ENCODE measurements around the gene DFFA. TPM values are rescaled to one million over a fixed set of nuclear protein-coding genes. Genes with fewer than 3 reads are reported as not detected.
"Not testable (repeated sequence)": the region's sequence is repeated elsewhere in the genome, so short reads cannot be mapped to it uniquely, and the experiment has no call there.

DFFA gene
- total and polyA plus RNA-seq, 9 of the 15 experiments (the other 6 are each of a cell fraction or from before 2014, with no cell fraction given), result 39.6 to 74.8 (median 59.2) TPM

DNA sequence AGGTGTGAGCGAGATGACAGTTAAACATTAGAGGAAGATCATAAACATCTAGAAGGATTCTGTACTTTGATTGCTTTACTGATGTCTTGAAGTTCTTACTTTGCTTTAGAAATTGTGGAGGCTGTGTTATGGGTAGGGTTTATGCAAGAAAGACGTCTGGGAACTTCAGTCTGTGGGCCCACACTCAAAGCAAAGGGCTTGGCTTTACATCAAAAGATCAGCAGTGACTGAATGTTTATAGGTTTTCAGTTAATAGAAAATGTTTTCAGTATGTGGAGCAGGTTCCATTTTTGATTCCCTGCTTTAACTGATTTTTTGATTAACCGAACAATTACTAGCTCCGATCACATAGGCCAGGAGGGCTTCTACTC, 34.3 kb upstream of the DFFA start:
- Histone ChIP-seq H3K9ac (ENCODE audit: insufficient read depth in 1 of 2, low read depth in 2 of 2, low read length in 2 of 2) (no peak overlapping the region), H3K9me3 (replicated peaks; ENCODE audit: control insufficient read depth, insufficient read depth, low read depth, low read length) (no peaks in the 10 kb centered on the region), H3K4me1 (replicated peaks in 1 of 2; ENCODE audit: control insufficient read depth in 2 of 2, insufficient read depth in 2 of 2, low read length in 2 of 2) (peaks cover 20 to 24% of the 10 kb centered on the region in 2 experiments), H2AFZ (ENCODE audit: low read depth, low read length) (no peak overlapping the region), H3K79me2 (ENCODE audit: control insufficient read depth, insufficient read depth, low read length) (peaks cover 71% of the 10 kb centered on the region), H3K27ac (ENCODE audit: extremely low read depth, low read depth, low read length) (no peak overlapping the region), H4K20me1 (replicated peaks; ENCODE audit: control insufficient read depth, insufficient read depth, low read length) (peaks cover 38% of the 10 kb centered on the region), H3K4me3 (no peak overlapping the region), H3K9me1 (ENCODE audit: control insufficient read depth, insufficient read depth, low read length) (peaks cover 10% of the 10 kb centered on the region), H3K4me2 (ENCODE audit: insufficient read depth, low read length) (no peak overlapping the region), H3K36me3 (ENCODE audit: control insufficient read depth, insufficient read depth, low read length) (peaks cover 9% of the 10 kb centered on the region; the same call in 2 of the 3 replicates), H3K27me3 (ENCODE audit: control insufficient read depth in 2 of 2, insufficient read depth in 2 of 2, low read length in 2 of 2) (no peaks in the 10 kb centered on the region)
- DNase-seq (ENCODE audit: extremely low read depth in 1 of 4, low spot score in 3 of 4) (no peak), ATAC-seq (no peak), FAIRE-seq (no peak)
- in situ Hi-C loops (cut with MboI) (loop anchor here (5.0 kb wide), 2 partner anchors 366 to 436 kb away; no protein-coding TSS in a partner anchor), intact Hi-C loops (cut with micrococcal nuclease) (loop anchor here (1.0 kb wide), 1 partner anchor 361 kb away; no protein-coding TSS in a partner anchor)
- TF ChIP-seq, protein P1, sequence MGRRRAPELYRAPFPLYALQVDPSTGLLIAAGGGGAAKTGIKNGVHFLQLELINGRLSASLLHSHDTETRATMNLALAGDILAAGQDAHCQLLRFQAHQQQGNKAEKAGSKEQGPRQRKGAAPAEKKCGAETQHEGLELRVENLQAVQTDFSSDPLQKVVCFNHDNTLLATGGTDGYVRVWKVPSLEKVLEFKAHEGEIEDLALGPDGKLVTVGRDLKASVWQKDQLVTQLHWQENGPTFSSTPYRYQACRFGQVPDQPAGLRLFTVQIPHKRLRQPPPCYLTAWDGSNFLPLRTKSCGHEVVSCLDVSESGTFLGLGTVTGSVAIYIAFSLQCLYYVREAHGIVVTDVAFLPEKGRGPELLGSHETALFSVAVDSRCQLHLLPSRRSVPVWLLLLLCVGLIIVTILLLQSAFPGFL (CRISPR knock-in tag; IDR thresholded peaks at IDR 0.05), result no peak
- TF ChIP-seq ZNF184 (CRISPR knock-in tag; IDR thresholded peaks at IDR 0.05) (no peak), TCF7L2 (IDR thresholded peaks at IDR 0.05; ENCODE audit: low read depth, low read length) (no peak)
- ChIA-PET POLR2A (interaction anchor here (0.6 to 1.2 kb wide), 4 partner anchors 13 to 181 kb away, joined by 3 to 9 read pairs (median 4); no protein-coding TSS in a partner anchor), CTCF (ENCODE audit: low intra/inter-chr PET ratio) (interaction anchor here (0.6 to 1.6 kb wide), 3 partner anchors 360 to 455 kb away, joined by 3 to 15 read pairs (median 8); no protein-coding TSS in a partner anchor)
- 73% methylated on average over 4 of the region's 4 CpGs for WGBS (ENCODE audit: insufficient coverage, low coverage, missing lambda C conversion rate)
- BruUV-seq (replicated peaks), result no TSS peak

GRCh38 chr1:10506046-10506676, 33.8 kb upstream of the DFFA start:
- peaks cover 33% of the 10 kb centered on the region for H4K20me1 ChIP-seq (replicated peaks; ENCODE audit: control insufficient read depth, insufficient read depth, low read length)
- H3K36me3 ChIP-seq (ENCODE audit: control insufficient read depth, insufficient read depth, low read length); FAIRE-seq; H3K27me3 ChIP-seq (ENCODE audit: control insufficient read depth in 2 of 2, insufficient read depth in 2 of 2, low read length in 2 of 2); intact Hi-C loops (cut with micrococcal nuclease); H3K27ac ChIP-seq (ENCODE audit: extremely low read depth, low read depth, low read length); H3K9me3 ChIP-seq (replicated peaks; ENCODE audit: control insufficient read depth, insufficient read depth, low read depth, low read length); H2AFZ ChIP-seq (ENCODE audit: low read depth, low read length); ATAC-seq; H3K4me3 ChIP-seq; DNase-seq (ENCODE audit: extremely low read depth in 1 of 4, low spot score in 3 of 4); H3K9ac ChIP-seq (ENCODE audit: insufficient read depth in 1 of 2, low read depth in 2 of 2, low read length in 2 of 2); BruUV-seq (replicated peaks); H3K9me1 ChIP-seq (ENCODE audit: control insufficient read depth, insufficient read depth, low read length); H3K4me2 ChIP-seq (ENCODE audit: insufficient read depth, low read length): not testable (repeated sequence)
- 82% methylated on average over 12 of the region's 12 CpGs for WGBS (ENCODE audit: insufficient coverage, low coverage, missing lambda C conversion rate)
- POLR2A ChIA-PET, result interaction anchor here (1.2 kb wide), 1 partner anchor 12 kb away, joined by 4 read pairs; no protein-coding TSS in a partner anchor
- CTCF ChIA-PET (ENCODE audit: low intra/inter-chr PET ratio), result interaction anchor here (1.2 to 1.3 kb wide), 2 partner anchors 11 to 129 kb away, joined by 3 to 4 read pairs; no protein-coding TSS in a partner anchor
- in situ Hi-C loops (cut with MboI), result loop anchor here (5.0 kb wide), 2 partner anchors 366 to 436 kb away; no protein-coding TSS in a partner anchor
- H3K79me2 ChIP-seq (ENCODE audit: control insufficient read depth, insufficient read depth, low read length), result peaks cover 69% of the 10 kb centered on the region
- H3K4me1 ChIP-seq (replicated peaks in 1 of 2; ENCODE audit: control insufficient read depth in 2 of 2, insufficient read depth in 2 of 2, low read length in 2 of 2), result peaks cover 17 to 19% of the 10 kb centered on the region in 2 experiments

Measured in K562 (cell line).